ENCODE measurements around the gene SUPT20H. TPM values are rescaled to one million over a fixed set of nuclear protein-coding genes. Genes with fewer than 3 reads are reported as not detected.

The SUPT20H gene
- total RNA-seq, 1 experiment from 2014 or later = 77.5 TPM

GRCh38 chr13:37089495-37089894 is 30.0 kb upstream of the SUPT20H start:
- Histone ChIP-seq H3K27me3 (replicated peaks; ENCODE audit: control insufficient read depth, insufficient read depth, low read length) (no peaks in the 10 kb centered on the region), H3K36me3 (ENCODE audit: control insufficient read depth, insufficient read depth, low read length) (no peaks in the 10 kb centered on the region), H3K4me3 (ENCODE audit: low read depth, low read length) (no peak overlapping the region), H3K4me1 (no peaks in the 10 kb centered on the region), H3K9me3 (no peaks in the 10 kb centered on the region)
- H3K9me3 Mint-ChIP-seq (ENCODE audit: unreplicated experiment) = no peaks in the 10 kb centered on the region
- no TSS peak for BruUV-seq (replicated peaks)
- no peak overlapping the region for H3K4me3 Mint-ChIP-seq (ENCODE audit: unreplicated experiment)
- CTCF ChIA-PET = no interaction called here
- no peak for DNase-seq
- no peaks in the 10 kb centered on the region for H3K36me3 Mint-ChIP-seq (ENCODE audit: insufficient read depth, unreplicated experiment)
- POLR2A ChIA-PET = no interaction called here
- intact Hi-C loops (cut with micrococcal nuclease; ENCODE audit: unreplicated experiment) = no loop called here
- no peak overlapping the region for H3K27ac Mint-ChIP-seq (ENCODE audit: unreplicated experiment)
- TF ChIP-seq, protein P1, sequence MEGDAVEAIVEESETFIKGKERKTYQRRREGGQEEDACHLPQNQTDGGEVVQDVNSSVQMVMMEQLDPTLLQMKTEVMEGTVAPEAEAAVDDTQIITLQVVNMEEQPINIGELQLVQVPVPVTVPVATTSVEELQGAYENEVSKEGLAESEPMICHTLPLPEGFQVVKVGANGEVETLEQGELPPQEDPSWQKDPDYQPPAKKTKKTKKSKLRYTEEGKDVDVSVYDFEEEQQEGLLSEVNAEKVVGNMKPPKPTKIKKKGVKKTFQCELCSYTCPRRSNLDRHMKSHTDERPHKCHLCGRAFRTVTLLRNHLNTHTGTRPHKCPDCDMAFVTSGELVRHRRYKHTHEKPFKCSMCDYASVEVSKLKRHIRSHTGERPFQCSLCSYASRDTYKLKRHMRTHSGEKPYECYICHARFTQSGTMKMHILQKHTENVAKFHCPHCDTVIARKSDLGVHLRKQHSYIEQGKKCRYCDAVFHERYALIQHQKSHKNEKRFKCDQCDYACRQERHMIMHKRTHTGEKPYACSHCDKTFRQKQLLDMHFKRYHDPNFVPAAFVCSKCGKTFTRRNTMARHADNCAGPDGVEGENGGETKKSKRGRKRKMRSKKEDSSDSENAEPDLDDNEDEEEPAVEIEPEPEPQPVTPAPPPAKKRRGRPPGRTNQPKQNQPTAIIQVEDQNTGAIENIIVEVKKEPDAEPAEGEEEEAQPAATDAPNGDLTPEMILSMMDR (IDR thresholded peaks at IDR 0.05; ENCODE audit: insufficient read depth in 1 of 2, low read depth in 1 of 2, low read length in 1 of 2, severe bottlenecking in 1 of 2, unreplicated experiment in 1 of 2) = no peak
- peaks cover 24% of the 10 kb centered on the region for H3K27me3 Mint-ChIP-seq (ENCODE audit: insufficient read depth, unreplicated experiment)
- H3K4me1 Mint-ChIP-seq (ENCODE audit: low read depth, unreplicated experiment) = no peaks in the 10 kb centered on the region

- intact Hi-C loops (cut with micrococcal nuclease; ENCODE audit: unreplicated experiment) = no loop called here
- no peaks in the 10 kb centered on the region for H3K4me1 Mint-ChIP-seq (ENCODE audit: low read depth, unreplicated experiment)
- H3K36me3 Mint-ChIP-seq (ENCODE audit: insufficient read depth, unreplicated experiment) = no peaks in the 10 kb centered on the region
- DNase-seq = no peak
- no peaks in the 10 kb centered on the region for H3K9me3 Mint-ChIP-seq (ENCODE audit: unreplicated experiment)
- H3K4me3 Mint-ChIP-seq (ENCODE audit: unreplicated experiment) = no peak overlapping the region
- Histone ChIP-seq H3K36me3 (ENCODE audit: control insufficient read depth, insufficient read depth, low read length) (no peaks in the 10 kb centered on the region), H3K4me3 (ENCODE audit: low read depth, low read length) (no peak overlapping the region), H3K27me3 (replicated peaks; ENCODE audit: control insufficient read depth, insufficient read depth, low read length) (no peaks in the 10 kb centered on the region), H3K4me1 (no peaks in the 10 kb centered on the region), H3K9me3 (no peaks in the 10 kb centered on the region)
- peaks cover 27% of the 10 kb centered on the region for H3K27me3 Mint-ChIP-seq (ENCODE audit: insufficient read depth, unreplicated experiment)
- TF ChIP-seq, protein P1 (IDR thresholded peaks at IDR 0.05; ENCODE audit: insufficient read depth in 1 of 2, low read depth in 1 of 2, low read length in 1 of 2, severe bottlenecking in 1 of 2, unreplicated experiment in 1 of 2) = no peak
- H3K27ac Mint-ChIP-seq (ENCODE audit: unreplicated experiment) = no peak overlapping the region
- ChIA-PET POLR2A (no interaction called here), CTCF (no interaction called here)
- no TSS peak for BruUV-seq (replicated peaks)
These were observed 28.0 kb upstream of the SUPT20H start for GRCh38 chr13:37087486-37087885.

- Histone ChIP-seq H3K36me3 (ENCODE audit: control insufficient read depth, insufficient read depth, low read length) (no peaks in the 10 kb centered on the region), H3K27me3 (replicated peaks; ENCODE audit: control insufficient read depth, insufficient read depth, low read length) (no peaks in the 10 kb centered on the region), H3K4me1 (no peaks in the 10 kb centered on the region), H3K9me3 (no peaks in the 10 kb centered on the region), H3K4me3 (ENCODE audit: low read depth, low read length) (no peak overlapping the region)
- no peaks in the 10 kb centered on the region for H3K9me3 Mint-ChIP-seq (ENCODE audit: unreplicated experiment)
- no peaks in the 10 kb centered on the region for H3K4me1 Mint-ChIP-seq (ENCODE audit: low read depth, unreplicated experiment)
- no TSS peak for BruUV-seq (replicated peaks)
- ChIA-PET CTCF (no interaction called here), POLR2A (no interaction called here)
- DNase-seq = no peak
- intact Hi-C loops (cut with micrococcal nuclease; ENCODE audit: unreplicated experiment) = no loop called here
- TF ChIP-seq, protein P1 (IDR thresholded peaks at IDR 0.05; ENCODE audit: insufficient read depth in 1 of 2, low read depth in 1 of 2, low read length in 1 of 2, severe bottlenecking in 1 of 2, unreplicated experiment in 1 of 2) = no peak
- H3K27me3 Mint-ChIP-seq (ENCODE audit: insufficient read depth, unreplicated experiment) = peaks cover 27% of the 10 kb centered on the region
- no peak overlapping the region for H3K27ac Mint-ChIP-seq (ENCODE audit: unreplicated experiment)
- no peaks in the 10 kb centered on the region for H3K36me3 Mint-ChIP-seq (ENCODE audit: insufficient read depth, unreplicated experiment)
- H3K4me3 Mint-ChIP-seq (ENCODE audit: unreplicated experiment) = no peak overlapping the region
These were observed 26.1 kb upstream of the SUPT20H start for GRCh38 chr13:37085606-37086005.

All from Caco-2 (cell line).